ENCODE measurements around the gene UNC13C.

Gene UNC13C

GRCh38 chr15:54149115-54149531, 170.9 kb downstream of the UNC13C start:
- FAIRE-seq (no peak), DNase-seq (ENCODE audit: insufficient read length, low spot score) (no peak)
- TF ChIP-seq, protein P1, sequence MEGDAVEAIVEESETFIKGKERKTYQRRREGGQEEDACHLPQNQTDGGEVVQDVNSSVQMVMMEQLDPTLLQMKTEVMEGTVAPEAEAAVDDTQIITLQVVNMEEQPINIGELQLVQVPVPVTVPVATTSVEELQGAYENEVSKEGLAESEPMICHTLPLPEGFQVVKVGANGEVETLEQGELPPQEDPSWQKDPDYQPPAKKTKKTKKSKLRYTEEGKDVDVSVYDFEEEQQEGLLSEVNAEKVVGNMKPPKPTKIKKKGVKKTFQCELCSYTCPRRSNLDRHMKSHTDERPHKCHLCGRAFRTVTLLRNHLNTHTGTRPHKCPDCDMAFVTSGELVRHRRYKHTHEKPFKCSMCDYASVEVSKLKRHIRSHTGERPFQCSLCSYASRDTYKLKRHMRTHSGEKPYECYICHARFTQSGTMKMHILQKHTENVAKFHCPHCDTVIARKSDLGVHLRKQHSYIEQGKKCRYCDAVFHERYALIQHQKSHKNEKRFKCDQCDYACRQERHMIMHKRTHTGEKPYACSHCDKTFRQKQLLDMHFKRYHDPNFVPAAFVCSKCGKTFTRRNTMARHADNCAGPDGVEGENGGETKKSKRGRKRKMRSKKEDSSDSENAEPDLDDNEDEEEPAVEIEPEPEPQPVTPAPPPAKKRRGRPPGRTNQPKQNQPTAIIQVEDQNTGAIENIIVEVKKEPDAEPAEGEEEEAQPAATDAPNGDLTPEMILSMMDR (IDR thresholded peaks at IDR 0.05; ENCODE audit: insufficient read depth, missing control alignments) = no peak

- FAIRE-seq (no peak), DNase-seq (ENCODE audit: insufficient read length, low spot score) (no peak)
- TF ChIP-seq, protein P1 (IDR thresholded peaks at IDR 0.05; ENCODE audit: insufficient read depth, missing control alignments) = no peak
Observed at GRCh38 chr15:54150255-54150654, 172.0 kb downstream of the UNC13C start.

DNA sequence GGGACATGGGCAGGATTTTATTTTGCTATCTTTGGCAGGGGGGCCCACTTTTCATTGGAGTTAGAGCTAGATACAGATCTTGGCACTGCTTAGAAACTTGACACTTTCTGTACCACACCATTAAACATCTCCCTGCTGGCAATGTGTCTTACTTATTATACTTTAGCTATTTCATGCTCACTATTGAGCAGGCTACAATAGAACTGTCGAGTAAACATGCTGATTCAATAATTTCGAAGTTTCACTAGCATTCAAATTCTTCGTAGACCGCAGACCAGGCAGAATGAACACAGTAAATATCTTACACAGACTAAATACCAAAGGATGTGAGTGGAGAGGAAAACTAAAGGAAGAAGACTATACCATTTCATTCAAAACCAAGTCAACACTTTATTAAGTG, 180.8 kb downstream of the UNC13C start:
- DNase-seq (ENCODE audit: insufficient read length, low spot score) = no peak

DNA sequence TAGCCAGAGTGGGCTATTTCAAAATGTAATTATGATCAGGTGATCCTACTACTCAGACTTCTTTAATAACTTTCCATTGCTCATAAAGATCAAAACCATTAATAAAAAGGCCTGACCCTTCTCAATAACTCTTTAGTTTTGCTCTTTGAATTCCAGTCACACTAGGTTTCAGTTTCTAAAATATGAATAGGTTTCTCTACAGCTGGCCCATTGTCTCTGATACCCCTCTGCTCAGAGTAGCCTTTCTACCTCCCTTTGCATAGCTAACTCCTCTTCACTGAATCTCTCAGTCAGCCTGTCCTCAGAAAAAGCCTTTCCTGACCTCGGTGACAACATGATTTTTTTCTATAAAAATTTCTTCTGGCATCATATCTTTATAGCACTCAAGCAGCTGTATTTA, 209.1 kb downstream of the UNC13C start:
- DNase-seq (ENCODE audit: insufficient read length, low spot score) (no peak), FAIRE-seq (no peak)
- TF ChIP-seq, protein P1 (IDR thresholded peaks at IDR 0.05; ENCODE audit: insufficient read depth, missing control alignments) = no peak

More for the DNA sequence above, 180.8 kb downstream of the UNC13C start:
- TF ChIP-seq, protein P1 (IDR thresholded peaks at IDR 0.05; ENCODE audit: insufficient read depth, missing control alignments) = no peak
- FAIRE-seq = no peak

GRCh38 chr15:54197995-54198394, 219.8 kb downstream of the UNC13C start:
- FAIRE-seq = no peak

DNA sequence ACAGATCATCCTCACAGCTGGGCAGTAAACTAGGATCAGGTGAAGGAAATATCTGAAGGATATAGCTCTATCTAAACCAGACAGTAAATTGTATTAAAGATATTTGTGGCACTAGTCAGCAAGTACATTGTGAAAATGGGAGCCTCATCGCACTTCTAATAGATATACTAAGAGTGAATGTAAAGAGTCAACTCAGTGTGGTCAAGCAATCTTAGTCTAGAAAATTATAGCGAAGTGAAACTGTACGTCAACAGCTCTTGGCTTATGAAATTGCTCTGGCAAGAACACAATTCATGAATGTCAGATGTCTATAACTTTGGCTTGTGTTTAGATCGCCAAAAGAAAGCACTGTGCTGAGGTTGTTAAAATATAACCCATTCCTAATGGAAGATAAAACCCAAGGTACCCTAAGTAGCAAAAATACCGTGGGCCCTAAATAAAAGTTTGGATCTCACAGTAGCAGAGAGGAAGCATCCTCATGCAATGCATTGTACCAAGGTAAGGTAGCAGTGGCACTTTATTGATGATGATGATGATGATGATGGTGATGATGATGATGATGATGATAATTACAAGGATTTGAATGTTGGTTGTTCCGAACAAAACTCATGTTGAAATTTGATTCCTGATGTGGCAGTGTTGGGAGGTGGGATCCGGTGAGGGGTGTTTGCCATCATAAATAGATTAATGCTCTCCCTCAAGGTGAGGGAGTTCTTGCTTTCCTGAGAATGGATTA, 228.5 kb downstream of the UNC13C start:
- DNase-seq (ENCODE audit: insufficient read length, low spot score) (no peak), FAIRE-seq (no peak)
- TF ChIP-seq, protein P1 (IDR thresholded peaks at IDR 0.05; ENCODE audit: insufficient read depth, missing control alignments) = no peak

More at GRCh38 chr15:54197995-54198394, 219.8 kb downstream of the UNC13C start:
- DNase-seq (ENCODE audit: insufficient read length, low spot score) = no peak
- TF ChIP-seq, protein P1 (IDR thresholded peaks at IDR 0.05; ENCODE audit: insufficient read depth, missing control alignments) = no peak

DNA sequence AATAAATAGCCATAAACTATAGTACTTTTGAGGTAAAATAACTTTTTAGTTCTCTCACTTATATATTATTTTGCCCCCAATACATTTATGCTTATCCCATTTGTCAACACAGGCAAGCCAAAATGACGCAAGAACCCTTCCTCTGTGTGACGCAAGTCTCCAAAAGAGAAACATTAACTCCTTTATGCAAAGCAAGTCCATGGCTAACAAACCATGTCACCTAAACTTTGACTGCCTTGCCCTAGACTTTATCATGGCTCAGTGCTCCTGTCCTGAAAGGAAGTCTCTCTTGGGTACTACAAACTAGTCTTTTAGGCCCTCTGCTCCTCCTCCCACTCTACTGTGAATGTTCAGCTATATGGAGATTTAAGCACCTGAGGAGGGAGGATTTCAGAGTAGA, 230.5 kb downstream of the UNC13C start:
- TF ChIP-seq, protein P1 (IDR thresholded peaks at IDR 0.05; ENCODE audit: insufficient read depth, missing control alignments) = no peak
- FAIRE-seq (no peak), DNase-seq (ENCODE audit: insufficient read length, low spot score) (no peak)

Measured in D721Med (cell line).